Neuronal stem cell (in vitro differentiated cells): ENCODE results near the gene USP17L29. TPM values are rescaled to one million over a fixed set of nuclear protein-coding genes. Genes with fewer than 3 reads are reported as not detected.
"Not testable (repeated sequence)": the region's sequence is repeated elsewhere in the genome, so short reads cannot be mapped to it uniquely, and the experiment has no call there.

Experiments
- DNase-seq: peaks from one replicate; pipeline ENCODE4 v3.0.0-alpha.2; 2013; ENCODE audit warnings: low spot score
- H2AFZ ChIP-seq: one replicate; pipeline ENCODE4 v1.6.1; 2013; ENCODE audit warnings: mild to moderate bottlenecking, low read length, inconsistent platforms
- H2AK5ac ChIP-seq: 2 replicates; pipeline ENCODE4 v1.6.1; 2013; ENCODE audit warnings: low read depth, mild to moderate bottlenecking, inconsistent platforms, low read length, moderate library complexity, mixed read lengths
- H2BK120ac ChIP-seq: 2 replicates; pipeline ENCODE4 v1.6.1; 2013; ENCODE audit warnings: low read depth, mild to moderate bottlenecking, inconsistent platforms, low read length, moderate library complexity, mixed read lengths
- H2BK12ac ChIP-seq: one replicate; pipeline ENCODE4 v1.6.1; 2013; ENCODE audit warnings: low read length, inconsistent platforms
- H2BK15ac ChIP-seq: 2 replicates; pipeline ENCODE4 v1.6.1; 2013; ENCODE audit warnings: mild to moderate bottlenecking, low read length, inconsistent platforms, mixed read lengths
- H2BK5ac ChIP-seq: one replicate; pipeline ENCODE4 v1.6.1; 2013; ENCODE audit warnings: inconsistent platforms, mild to moderate bottlenecking, low read length, moderate library complexity
- H3K14ac ChIP-seq: one replicate; pipeline ENCODE4 v1.6.1; 2013; ENCODE audit warnings: low read length, inconsistent platforms
- H3K18ac ChIP-seq: 2 replicates; pipeline ENCODE4 v1.6.1; 2013; ENCODE audit warnings: low read length, inconsistent platforms
- H3K23ac ChIP-seq: 2 replicates; pipeline ENCODE4 v1.6.1; 2013; ENCODE audit warnings: low read depth, mild to moderate bottlenecking, mixed read lengths, low read length, inconsistent platforms; ENCODE audit not compliant: poor library complexity
- H3K27ac ChIP-seq: replicated peaks from 3 replicates; pipeline ENCODE4 v1.5.1; 2013; ENCODE audit warnings: low read length, inconsistent platforms
- H3K27me3 ChIP-seq, 3 experiments: 2 replicates each; pipeline ENCODE4 v1.6.1; 2013; ENCODE audit warnings: low read length in 3 of 3, mild to moderate bottlenecking in 2 of 3, inconsistent platforms in 1 of 3, low read depth in 1 of 3, mixed read lengths in 1 of 3, moderate library complexity in 1 of 3; ENCODE audit not compliant: control insufficient read depth in 3 of 3, insufficient read depth in 3 of 3
- H3K36me3 ChIP-seq, 2 donors: replicated peaks in 1 of 2; 2 replicates each; pipeline ENCODE4 v1.6.1; 2013; ENCODE audit warnings: low read length in 2 of 2; ENCODE audit not compliant: control insufficient read depth in 2 of 2, insufficient read depth in 2 of 2
- H3K4ac ChIP-seq: 2 replicates; pipeline ENCODE4 v1.6.1; 2013; ENCODE audit warnings: inconsistent platforms, mild to moderate bottlenecking, low read length, moderate library complexity
- H3K4me1 ChIP-seq, 2 donors: 1 replicate in 1 of 2; 2 replicates in 1 of 2; pipeline ENCODE4 v1.6.1; 2013; ENCODE audit warnings: low read length in 2 of 2, low read depth in 1 of 2; ENCODE audit not compliant: control insufficient read depth in 2 of 2, insufficient read depth in 1 of 2
- H3K4me2 ChIP-seq: one replicate; pipeline ENCODE4 v1.6.1; 2013; ENCODE audit warnings: mild to moderate bottlenecking, low read length, inconsistent platforms; ENCODE audit not compliant: insufficient read depth, poor library complexity, severe bottlenecking
- H3K4me3 ChIP-seq, 2 donors: 2 replicates each; pipeline ENCODE4 v1.5.1; 2013; ENCODE audit warnings: low read length in 2 of 2, mild to moderate bottlenecking in 2 of 2, inconsistent platforms in 1 of 2, moderate library complexity in 1 of 2
- H3K79me1 ChIP-seq: one replicate; pipeline ENCODE4 v1.6.1; 2013; ENCODE audit warnings: low read depth, mild to moderate bottlenecking, inconsistent platforms, low read length, moderate library complexity
- H3K9ac ChIP-seq: one replicate; pipeline ENCODE4 v1.6.1; 2013; ENCODE audit warnings: mild to moderate bottlenecking, low read depth, low read length, inconsistent platforms; ENCODE audit not compliant: poor library complexity
- H3K9me3 ChIP-seq, 2 donors: replicated peaks in 1 of 2; 2 replicates each; pipeline versions ENCODE3 to v1.6.1; 2013; ENCODE audit warnings: low read length in 2 of 2, mild to moderate bottlenecking in 2 of 2, inconsistent platforms in 1 of 2, low read depth in 1 of 2, mixed read lengths in 1 of 2, moderate library complexity in 1 of 2; ENCODE audit not compliant: control insufficient read depth in 2 of 2, insufficient read depth in 1 of 2
- H4K8ac ChIP-seq: one replicate; pipeline ENCODE4 v1.6.1; 2013; ENCODE audit warnings: low read depth, mild to moderate bottlenecking, inconsistent platforms, low read length, moderate library complexity
- H4K91ac ChIP-seq: one replicate; pipeline ENCODE4 v1.6.1; 2013; ENCODE audit warnings: low read length, low read depth, mild to moderate bottlenecking, inconsistent platforms; ENCODE audit not compliant: poor library complexity
- WGBS, 2 donors: extraction: QIAGEN DNeasy Blood & Tissue Kit; methylation state at CpG; one replicate each; pipeline ENCODE4 v1.1.7; 2013; ENCODE audit warnings: missing lambda C conversion rate in 2 of 2, mixed read lengths in 1 of 2; ENCODE audit not compliant: insufficient read length in 2 of 2, insufficient replicate concordance in 1 of 2; ENCODE audit errors: extremely low coverage in 2 of 2; 5-methylcytosine and 5-hydroxymethylcytosine counted together
- polyA plus RNA-seq, 2 experiments: library from polyadenylated mRNA; stranded (reverse); fragments of 200-250 nt; gene quantifications; one replicate each; pipeline ENCODE4 v1.2.3, GENCODE V29; 2013

Gene USP17L29, protein sequence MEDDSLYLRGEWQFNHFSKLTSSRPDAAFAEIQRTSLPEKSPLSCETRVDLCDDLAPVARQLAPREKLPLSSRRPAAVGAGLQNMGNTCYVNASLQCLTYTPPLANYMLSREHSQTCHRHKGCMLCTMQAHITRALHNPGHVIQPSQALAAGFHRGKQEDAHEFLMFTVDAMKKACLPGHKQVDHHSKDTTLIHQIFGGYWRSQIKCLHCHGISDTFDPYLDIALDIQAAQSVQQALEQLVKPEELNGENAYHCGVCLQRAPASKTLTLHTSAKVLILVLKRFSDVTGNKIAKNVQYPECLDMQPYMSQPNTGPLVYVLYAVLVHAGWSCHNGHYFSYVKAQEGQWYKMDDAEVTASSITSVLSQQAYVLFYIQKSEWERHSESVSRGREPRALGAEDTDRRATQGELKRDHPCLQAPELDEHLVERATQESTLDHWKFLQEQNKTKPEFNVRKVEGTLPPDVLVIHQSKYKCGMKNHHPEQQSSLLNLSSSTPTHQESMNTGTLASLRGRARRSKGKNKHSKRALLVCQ
- polyA plus RNA-seq (2013, experiment 1 of 2): not detected
- not detected for polyA plus RNA-seq (2013, experiment 2 of 2)

DNA sequence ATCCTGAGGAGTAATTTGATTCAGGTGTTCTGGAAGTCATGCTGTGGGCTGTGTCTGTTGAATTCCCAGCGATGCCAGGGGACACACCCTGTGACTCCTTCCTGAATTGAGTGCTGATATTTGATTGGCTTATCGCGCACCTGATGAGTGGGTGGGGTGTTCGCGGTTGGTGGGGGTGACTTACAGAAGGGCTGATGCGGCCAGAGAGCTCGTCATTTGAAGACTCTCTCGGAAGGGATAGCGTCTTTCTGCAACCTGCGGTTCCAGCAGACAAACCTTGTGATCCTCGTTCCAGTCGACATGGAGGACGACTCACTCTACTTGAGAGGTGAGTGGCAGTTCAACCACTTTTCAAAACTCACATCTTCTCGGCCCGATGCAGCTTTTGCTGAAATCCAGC is at the start of gene USP17L29:
Gene USP17L29, plus strand, starts transcription at position 301 of the 400 bp plus-strand sequence. Its CDS starts 0 bp downstream, at position 301.
- H2BK15ac ChIP-seq, H3K4ac ChIP-seq, H3K27ac ChIP-seq, H3K27me3 ChIP-seq, H2BK120ac ChIP-seq, H3K23ac ChIP-seq, DNase-seq, H4K8ac ChIP-seq, H3K79me1 ChIP-seq, H3K36me3 ChIP-seq, H3K4me3 ChIP-seq, H2AFZ ChIP-seq, H4K91ac ChIP-seq, H2AK5ac ChIP-seq, H3K9me3 ChIP-seq, H3K4me2 ChIP-seq, H2BK12ac ChIP-seq, H3K4me1 ChIP-seq, H3K14ac ChIP-seq, H3K18ac ChIP-seq, H2BK5ac ChIP-seq, H3K9ac ChIP-seq: not testable (repeated sequence)
- WGBS, 2 donors: no CpG with 5 or more reads among the region's 15 CpGs

DNA sequence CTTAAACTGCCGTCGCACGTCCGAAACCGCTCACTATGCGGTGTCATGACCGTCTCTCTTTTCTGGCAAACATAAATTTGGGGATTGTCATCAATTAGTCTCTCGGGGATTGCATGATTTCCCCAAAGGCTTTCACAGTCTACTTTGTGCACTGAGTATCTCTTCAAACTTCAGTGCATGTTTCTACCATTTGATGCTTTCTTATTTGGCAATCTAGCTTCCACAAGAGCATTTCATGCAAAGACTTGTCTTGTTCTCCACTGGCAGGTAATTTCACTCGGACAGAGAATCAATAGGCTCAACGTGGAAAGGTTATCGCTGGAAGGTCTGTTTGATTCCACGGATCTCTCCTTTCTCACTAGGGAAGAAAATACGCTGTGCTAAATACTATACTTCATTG is 29.2 kb upstream of the USP17L29 start:
- H3K9me3 ChIP-seq, H3K4ac ChIP-seq, H3K27ac ChIP-seq, H3K14ac ChIP-seq, DNase-seq, H3K23ac ChIP-seq, H4K8ac ChIP-seq, H2BK120ac ChIP-seq, H3K27me3 ChIP-seq, H3K79me1 ChIP-seq, H2AFZ ChIP-seq, H3K9ac ChIP-seq, H2BK5ac ChIP-seq, H2AK5ac ChIP-seq, H3K36me3 ChIP-seq, H2BK15ac ChIP-seq, H3K4me1 ChIP-seq, H2BK12ac ChIP-seq, H3K4me2 ChIP-seq, H3K4me3 ChIP-seq, H4K91ac ChIP-seq, H3K18ac ChIP-seq: not testable (repeated sequence)
- WGBS, 2 donors: no CpG with 5 or more reads among the region's 13 CpGs

GRCh38 chr4:9324865-9325264 is 28.6 kb upstream of the USP17L29 start, which contains the start of gene USP17L24:
Gene USP17L24, plus strand, starts transcription at chr4:9325165. Its CDS starts 0 bp downstream, at chr4:9325165.
- H3K9me3 ChIP-seq, H3K79me1 ChIP-seq, H3K4me2 ChIP-seq, H2AK5ac ChIP-seq, H2AFZ ChIP-seq, H3K14ac ChIP-seq, H3K18ac ChIP-seq, H3K23ac ChIP-seq, H3K4ac ChIP-seq, DNase-seq, H2BK5ac ChIP-seq, H4K8ac ChIP-seq, H2BK12ac ChIP-seq, H2BK15ac ChIP-seq, H3K9ac ChIP-seq, H3K27me3 ChIP-seq, H3K4me1 ChIP-seq, H2BK120ac ChIP-seq, H3K36me3 ChIP-seq, H3K27ac ChIP-seq, H4K91ac ChIP-seq, H3K4me3 ChIP-seq: not testable (repeated sequence)
- no CpG with 5 or more reads among the region's 15 CpGs for WGBS, 2 donors

DNA sequence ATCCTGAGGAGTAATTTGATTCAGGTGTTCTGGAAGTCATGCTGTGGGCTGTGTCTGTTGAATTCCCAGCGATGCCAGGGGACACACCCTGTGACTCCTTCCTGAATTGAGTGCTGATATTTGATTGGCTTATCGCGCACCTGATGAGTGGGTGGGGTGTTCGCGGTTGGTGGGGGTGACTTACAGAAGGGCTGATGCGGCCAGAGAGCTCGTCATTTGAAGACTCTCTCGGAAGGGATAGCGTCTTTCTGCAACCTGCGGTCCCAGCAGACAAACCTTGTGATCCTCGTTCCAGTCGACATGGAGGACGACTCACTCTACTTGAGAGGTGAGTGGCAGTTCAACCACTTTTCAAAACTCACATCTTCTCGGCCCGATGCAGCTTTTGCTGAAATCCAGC is 23.8 kb upstream of the USP17L29 start, which contains the start of gene USP17L25:
Gene USP17L25, plus strand, starts transcription at position 301 of the 400 bp plus-strand sequence. Its CDS starts 0 bp downstream, at position 301.
- H3K23ac ChIP-seq, H3K36me3 ChIP-seq, H2BK5ac ChIP-seq, H3K18ac ChIP-seq, H3K4me1 ChIP-seq, H3K79me1 ChIP-seq, H2AFZ ChIP-seq, H3K4me3 ChIP-seq, H2BK15ac ChIP-seq, H3K14ac ChIP-seq, H4K8ac ChIP-seq, H3K27me3 ChIP-seq, H3K4me2 ChIP-seq, DNase-seq, H2BK120ac ChIP-seq, H3K4ac ChIP-seq, H2BK12ac ChIP-seq, H4K91ac ChIP-seq, H3K27ac ChIP-seq, H3K9ac ChIP-seq, H3K9me3 ChIP-seq, H2AK5ac ChIP-seq: not testable (repeated sequence)
- WGBS, 2 donors: no CpG with 5 or more reads among the region's 15 CpGs
